GM13976 (cell line): ENCODE data around the gene SYTL5.

Source experiments
- DNase-seq: peaks from one replicate; pipeline ENCODE4 v3.0.0; 2012; ENCODE audit warnings: low spot score
- in situ Hi-C: fragments of 300-500 bp; cut with MboI; formaldehyde crosslinking; loops from one replicate; pipeline ENCODE4 v1.12.0; 2022; ENCODE audit warnings: low sequenced_read_pairs, mixed read lengths, inconsistent platforms; ENCODE audit not compliant: unreplicated experiment
- TF ChIP-seq, protein P1 (sequence below): IDR thresholded peaks from 2 replicates; pipeline ENCODE4 v1.5.1; 2012; ENCODE audit warnings: borderline replicate concordance, mild to moderate bottlenecking; ENCODE audit not compliant: insufficient read depth; ENCODE audit errors: extremely low read depth, missing control alignments, control extremely low read depth

SYTL5 gene

DNA sequence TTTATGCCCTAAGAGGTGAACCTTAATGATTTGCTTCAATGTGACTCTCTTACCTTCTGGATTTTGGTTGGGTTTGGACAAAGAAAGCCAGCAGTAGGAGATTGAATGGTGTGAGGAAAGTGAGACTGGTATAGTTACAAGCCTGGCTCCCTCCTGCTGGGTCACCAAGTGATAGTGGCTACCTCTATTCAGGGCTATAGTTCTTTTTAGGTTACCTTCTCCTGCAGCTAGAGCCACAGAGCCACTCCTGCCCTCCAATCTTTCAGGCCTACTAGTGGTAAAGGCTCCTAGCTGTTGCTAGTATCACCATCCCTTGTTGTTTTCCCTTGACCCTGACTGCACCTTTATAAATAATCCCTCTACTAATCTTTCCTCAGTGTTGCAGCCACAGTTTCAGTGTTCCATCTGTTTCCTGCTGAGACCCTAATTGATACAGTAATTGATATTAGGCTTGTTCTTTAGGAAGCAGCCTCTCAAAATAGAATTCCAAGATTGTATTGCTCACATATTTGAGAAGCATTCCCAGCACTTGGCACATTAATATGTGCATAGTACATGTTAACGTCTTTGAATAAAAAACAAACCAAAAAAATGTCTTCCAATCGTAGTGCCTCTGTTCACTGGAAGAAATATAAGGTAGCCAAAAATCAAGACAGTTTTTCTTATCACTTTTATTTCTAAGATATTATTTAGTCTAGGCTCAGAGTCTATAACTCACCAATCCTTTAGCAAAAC lies 132.0 kb downstream of the SYTL5 start:
- TF ChIP-seq, protein P1, sequence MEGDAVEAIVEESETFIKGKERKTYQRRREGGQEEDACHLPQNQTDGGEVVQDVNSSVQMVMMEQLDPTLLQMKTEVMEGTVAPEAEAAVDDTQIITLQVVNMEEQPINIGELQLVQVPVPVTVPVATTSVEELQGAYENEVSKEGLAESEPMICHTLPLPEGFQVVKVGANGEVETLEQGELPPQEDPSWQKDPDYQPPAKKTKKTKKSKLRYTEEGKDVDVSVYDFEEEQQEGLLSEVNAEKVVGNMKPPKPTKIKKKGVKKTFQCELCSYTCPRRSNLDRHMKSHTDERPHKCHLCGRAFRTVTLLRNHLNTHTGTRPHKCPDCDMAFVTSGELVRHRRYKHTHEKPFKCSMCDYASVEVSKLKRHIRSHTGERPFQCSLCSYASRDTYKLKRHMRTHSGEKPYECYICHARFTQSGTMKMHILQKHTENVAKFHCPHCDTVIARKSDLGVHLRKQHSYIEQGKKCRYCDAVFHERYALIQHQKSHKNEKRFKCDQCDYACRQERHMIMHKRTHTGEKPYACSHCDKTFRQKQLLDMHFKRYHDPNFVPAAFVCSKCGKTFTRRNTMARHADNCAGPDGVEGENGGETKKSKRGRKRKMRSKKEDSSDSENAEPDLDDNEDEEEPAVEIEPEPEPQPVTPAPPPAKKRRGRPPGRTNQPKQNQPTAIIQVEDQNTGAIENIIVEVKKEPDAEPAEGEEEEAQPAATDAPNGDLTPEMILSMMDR, result no peak
- in situ Hi-C loops, result no loop called here
- no peak for DNase-seq

DNA sequence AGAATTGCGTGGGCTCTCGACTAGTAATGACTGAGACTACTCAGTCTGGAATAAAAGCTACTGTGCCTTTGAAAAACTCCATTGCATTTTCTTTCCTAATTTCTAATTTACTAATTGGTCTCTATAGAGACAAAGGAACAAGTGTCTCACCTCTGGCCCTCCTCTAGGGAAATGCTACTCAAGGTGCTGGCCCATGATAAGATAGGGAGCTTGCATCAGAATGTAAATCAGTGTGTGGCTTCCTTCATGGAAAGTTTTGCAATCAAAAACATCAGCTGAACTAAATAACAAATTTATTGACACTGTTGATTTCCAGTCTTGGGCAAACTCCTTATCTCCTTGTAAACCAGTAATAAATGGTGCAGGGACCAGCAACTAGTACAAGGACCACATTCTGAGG lies 132.5 kb downstream of the SYTL5 start:
- TF ChIP-seq, protein P1, result no peak
- in situ Hi-C loops, result no loop called here
- no peak for DNase-seq

DNA sequence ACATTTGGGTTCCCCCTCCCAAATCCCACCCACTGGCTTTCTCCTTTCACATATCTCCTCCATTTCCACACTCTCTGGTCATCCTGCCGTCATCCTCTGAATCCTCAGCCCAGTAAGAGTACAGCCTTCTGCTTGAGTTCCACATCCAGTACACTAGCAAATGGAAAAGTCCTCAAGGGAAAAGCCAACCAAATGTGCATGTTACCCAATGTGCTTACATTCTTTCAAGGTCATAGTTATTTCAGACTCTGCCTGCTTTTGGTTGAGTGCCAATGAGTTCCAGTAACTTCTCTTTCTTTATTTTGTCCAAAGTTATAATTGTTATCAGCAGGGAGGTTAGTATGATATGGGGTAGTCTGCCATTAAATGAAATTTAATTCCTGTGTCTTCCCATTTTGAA lies 136.3 kb downstream of the SYTL5 start:
- in situ Hi-C loops, result no loop called here
- TF ChIP-seq, protein P1, result no peak
- no peak for DNase-seq

DNA sequence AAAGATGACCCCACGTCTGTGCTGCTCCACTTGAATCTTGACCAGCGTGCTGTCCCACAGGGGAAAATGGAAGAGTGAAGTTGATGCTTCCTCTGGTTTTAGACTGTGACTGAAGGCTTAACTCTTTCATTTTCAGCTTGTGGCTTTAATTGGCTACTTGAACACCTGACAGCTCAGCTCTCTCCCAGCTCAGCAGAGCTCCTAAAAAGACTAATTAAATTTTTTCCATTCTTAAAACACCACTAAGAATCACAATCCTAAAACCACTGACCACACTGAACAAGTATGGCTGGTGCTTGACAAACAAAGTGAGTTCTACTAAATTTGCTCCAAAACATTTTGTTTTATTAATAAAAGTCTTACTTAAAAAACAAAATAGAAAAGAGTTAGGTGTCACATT lies 142.7 kb downstream of the SYTL5 start:
- no peak for DNase-seq
- TF ChIP-seq, protein P1, result no peak
- in situ Hi-C loops, result no loop called here

DNA sequence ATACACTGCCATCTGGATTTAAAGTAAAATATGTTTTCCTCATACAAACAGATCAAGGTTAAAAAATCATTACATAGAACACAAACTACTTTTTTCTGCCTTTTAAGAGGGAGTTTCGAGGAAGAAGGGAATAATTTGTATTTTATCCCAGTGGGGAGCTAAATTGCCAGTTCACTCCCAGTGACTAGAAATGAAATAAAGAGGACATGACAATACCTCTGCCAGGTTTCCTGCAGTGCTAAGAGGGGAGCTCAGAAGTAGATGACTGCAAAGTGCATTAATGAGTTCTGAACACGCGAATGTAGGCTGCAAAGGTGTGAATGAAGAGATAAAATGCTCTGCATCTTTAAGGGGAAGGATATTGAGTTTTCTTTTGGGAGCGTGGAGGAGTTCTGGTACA lies 144.6 kb downstream of the SYTL5 start:
- DNase-seq, result no peak
- TF ChIP-seq, protein P1, result no peak
- in situ Hi-C loops, result loop anchor here (25.0 kb wide), 2 partner anchors 89 to 414 kb away; no protein-coding TSS in a partner anchor

DNA sequence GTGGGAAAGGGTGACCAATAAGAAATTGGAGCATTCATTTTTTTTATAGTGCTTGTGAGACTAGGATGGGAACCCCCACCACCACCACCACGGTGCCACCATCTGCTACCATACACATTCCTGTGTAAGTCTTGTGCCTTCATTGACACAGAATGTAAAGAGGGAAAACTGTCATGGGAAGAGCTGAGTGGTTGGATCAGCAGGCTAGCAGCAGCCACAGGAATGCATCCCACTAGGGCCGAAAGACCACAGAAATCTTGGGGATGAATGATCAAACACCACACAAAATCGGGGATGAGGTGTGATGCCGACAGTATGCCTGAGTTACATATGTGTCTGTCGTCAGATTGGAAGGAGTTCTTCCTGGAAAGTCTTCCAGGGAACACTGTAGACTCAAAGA lies 145.1 kb downstream of the SYTL5 start:
- no peak for DNase-seq
- in situ Hi-C loops, result loop anchor here (25.0 kb wide), 2 partner anchors 89 to 414 kb away; no protein-coding TSS in a partner anchor
- TF ChIP-seq, protein P1, result no peak
